22Rv1 (cell line): ENCODE measurements around the gene ARID3B.

Experiments used
- H3K27ac ChIP-seq: fragments of 450-650 bp; 2 replicates; pipeline ENCODE4 v1.5.1; 2017
- ZFX ChIP-seq: fragments of 450-650 bp; IDR thresholded peaks from 2 replicates; pipeline ENCODE4 v1.6.1; 2017; ENCODE audit warnings: antibody characterized with exemption, borderline replicate concordance
- TF ChIP-seq, protein P1 (sequence below): fragments of 450-650 bp; IDR thresholded peaks from 2 replicates; pipeline ENCODE4 v1.5.1; 2017; ENCODE audit warnings: mild to moderate bottlenecking

The ARID3B gene

DNA sequence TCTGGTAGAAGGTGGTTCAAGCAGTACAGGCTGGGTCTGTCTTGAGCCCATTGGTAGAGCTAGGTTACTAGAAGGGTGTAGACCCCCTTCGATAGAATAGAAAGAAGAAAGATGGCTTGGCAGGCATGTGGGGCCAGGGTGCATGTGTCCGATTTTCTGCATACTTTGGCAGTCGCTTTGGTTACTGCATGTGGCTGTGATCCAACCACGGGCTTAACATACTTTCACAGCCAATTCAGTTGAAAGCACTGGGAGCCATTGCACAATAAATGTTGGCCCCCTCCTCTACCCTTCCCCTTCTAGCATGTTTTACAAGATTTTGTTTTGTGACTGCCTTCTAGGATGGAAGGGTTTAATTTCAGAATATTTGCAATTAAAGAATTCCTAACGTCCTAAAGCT lies 7.2 kb downstream of the ARID3B start:
- no peak for TF ChIP-seq ZFX
- TF ChIP-seq, protein P1, sequence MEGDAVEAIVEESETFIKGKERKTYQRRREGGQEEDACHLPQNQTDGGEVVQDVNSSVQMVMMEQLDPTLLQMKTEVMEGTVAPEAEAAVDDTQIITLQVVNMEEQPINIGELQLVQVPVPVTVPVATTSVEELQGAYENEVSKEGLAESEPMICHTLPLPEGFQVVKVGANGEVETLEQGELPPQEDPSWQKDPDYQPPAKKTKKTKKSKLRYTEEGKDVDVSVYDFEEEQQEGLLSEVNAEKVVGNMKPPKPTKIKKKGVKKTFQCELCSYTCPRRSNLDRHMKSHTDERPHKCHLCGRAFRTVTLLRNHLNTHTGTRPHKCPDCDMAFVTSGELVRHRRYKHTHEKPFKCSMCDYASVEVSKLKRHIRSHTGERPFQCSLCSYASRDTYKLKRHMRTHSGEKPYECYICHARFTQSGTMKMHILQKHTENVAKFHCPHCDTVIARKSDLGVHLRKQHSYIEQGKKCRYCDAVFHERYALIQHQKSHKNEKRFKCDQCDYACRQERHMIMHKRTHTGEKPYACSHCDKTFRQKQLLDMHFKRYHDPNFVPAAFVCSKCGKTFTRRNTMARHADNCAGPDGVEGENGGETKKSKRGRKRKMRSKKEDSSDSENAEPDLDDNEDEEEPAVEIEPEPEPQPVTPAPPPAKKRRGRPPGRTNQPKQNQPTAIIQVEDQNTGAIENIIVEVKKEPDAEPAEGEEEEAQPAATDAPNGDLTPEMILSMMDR: no peak
- no peak overlapping the region for H3K27ac ChIP-seq

DNA sequence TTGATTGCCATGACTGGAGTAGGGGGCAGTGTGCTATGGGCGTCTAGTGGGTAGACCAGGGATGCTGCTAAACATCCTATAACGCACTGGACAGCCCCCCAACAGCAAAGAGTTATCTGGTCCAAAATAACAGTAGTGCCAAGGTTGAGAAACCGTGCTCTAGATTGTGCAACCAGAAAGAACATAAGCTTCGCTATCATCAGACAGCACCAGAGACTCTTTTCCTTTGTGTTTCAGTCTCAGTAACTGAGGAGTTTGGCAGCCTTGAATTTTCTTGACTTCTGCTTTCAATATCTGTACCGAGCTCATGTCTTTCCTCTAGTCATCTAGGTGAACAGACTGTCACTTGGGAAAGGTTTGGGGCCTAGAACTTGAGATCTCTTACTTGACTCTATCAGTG lies 8.8 kb downstream of the ARID3B start:
- H3K27ac ChIP-seq: no peak overlapping the region
- TF ChIP-seq, protein P1: no peak
- no peak for TF ChIP-seq ZFX

DNA sequence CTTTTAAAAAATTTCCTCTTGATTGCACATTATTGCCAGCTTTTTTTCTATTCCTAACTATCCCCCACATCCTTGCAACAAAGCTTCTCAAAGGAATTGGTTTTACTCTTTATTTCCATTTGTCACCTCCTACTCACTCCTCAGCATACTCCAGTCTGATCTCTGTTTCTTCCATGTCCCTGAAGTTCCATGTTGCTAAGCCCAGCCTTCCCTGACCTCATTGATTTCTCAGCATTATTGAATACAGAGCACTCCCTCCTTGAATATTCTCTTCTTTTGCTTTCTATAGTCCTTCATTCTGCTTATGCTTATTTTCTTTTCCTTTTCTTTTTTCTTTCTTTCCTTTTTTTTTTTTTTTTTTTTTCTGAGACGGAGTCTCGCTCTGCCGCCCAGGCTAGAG lies 10.7 kb downstream of the ARID3B start:
- no peak overlapping the region for H3K27ac ChIP-seq
- TF ChIP-seq, protein P1: no peak
- no peak for TF ChIP-seq ZFX

DNA sequence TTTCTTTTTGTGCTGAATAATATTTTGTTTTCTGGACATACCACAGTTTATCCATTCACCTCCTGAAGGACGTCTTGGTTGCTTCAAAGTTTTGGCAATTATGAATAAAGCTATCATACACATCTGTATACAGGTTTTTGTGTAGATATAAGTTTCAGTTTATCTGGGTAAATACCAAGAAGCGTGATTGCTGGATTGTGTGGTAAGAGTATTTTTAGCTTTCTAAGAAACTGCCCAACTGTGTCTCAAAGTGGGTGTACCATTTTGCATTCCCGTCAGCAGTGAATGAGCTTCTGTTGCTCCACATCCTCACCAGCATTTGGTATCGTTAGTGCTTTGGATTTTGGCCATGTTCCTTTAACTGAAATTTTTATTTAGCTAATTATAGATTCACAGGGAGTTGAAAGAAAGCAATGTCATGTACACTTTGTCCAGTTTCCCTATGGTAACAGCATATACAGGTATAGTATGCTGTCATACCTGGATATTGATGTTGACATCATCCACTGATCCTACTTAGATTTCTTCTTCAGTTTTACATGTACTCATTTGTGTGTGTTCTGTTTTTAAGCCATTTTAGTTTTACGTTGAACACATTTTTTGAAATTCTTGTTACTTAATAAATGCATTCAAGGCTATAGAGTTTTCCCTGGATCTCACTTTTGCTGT lies 11.9 kb downstream of the ARID3B start:
- no peak overlapping the region for H3K27ac ChIP-seq

DNA sequence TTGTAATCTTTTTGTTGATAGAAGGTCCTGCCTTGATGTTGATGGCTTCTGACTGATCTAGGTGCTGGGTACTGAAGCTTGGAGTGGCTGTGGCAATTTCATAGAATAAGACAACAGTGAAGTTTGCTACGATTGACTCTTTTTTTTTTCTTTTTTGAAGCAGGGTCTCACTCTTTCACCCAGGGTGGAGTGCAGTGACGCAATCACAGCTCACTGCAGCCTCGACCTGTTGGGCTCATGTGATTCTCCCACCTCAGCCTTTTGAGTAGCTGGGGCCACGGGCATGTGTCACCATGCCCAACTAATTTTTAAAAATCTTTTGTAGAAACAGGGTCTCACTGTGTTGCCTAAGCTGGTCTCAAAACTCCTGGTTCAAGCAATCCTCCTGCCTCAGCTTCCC lies 14.2 kb downstream of the ARID3B start:
- H3K27ac ChIP-seq: no peak overlapping the region
- TF ChIP-seq ZFX: no peak
- TF ChIP-seq, protein P1: no peak

More for the DNA sequence above, 11.9 kb downstream of the ARID3B start:
- TF ChIP-seq, protein P1: no peak
- TF ChIP-seq ZFX: no peak

DNA sequence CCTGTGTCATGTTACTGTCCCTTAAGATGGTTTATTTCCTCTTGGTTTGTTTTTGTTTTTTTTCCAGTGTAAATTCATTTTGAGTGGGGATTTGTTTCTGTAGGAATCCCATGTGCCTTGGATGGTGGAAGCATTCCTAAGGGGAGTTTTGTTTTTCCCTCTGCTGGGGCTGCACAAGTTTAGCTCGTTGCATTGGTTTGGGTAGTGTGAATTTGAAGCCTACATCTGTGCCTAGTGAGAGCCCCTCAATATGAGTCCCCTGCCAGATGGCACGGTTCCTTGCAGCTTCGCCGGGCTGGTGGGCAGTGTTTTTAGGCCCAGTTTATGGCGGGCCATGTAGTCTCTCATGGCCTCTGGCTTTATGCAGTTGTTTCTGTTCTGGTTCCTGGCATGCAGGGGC lies 17.7 kb downstream of the ARID3B start:
- H3K27ac ChIP-seq: no peak overlapping the region
- no peak for TF ChIP-seq ZFX
- TF ChIP-seq, protein P1: no peak

DNA sequence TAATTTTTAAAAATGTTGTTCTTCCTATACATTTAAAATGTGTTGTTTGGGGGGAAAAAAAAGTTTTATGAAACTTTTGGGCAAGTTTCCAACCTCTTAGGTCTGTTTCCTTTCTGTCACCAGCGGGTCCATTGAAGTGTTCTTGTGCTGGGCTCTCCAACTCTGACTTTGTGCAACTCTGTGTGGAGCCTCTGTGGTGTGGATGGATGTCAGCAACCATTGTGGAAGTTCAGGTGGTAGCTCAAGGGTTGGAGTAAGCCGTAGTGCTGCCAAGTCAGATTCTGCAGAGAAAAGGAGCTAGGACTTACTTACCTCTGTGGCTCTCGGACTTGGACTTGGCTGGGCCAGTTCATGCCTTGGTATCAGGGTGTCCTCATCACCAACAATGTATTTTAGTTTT lies 22.4 kb downstream of the ARID3B start:
- no peak overlapping the region for H3K27ac ChIP-seq
- no peak for TF ChIP-seq ZFX
- TF ChIP-seq, protein P1: no peak
